ENCODE results near the gene ABI2.
"Not testable (repeated sequence)": the region's sequence is repeated elsewhere in the genome, so short reads cannot be mapped to it uniquely, and the experiment has no call there.

The ABI2 gene

GRCh38 chr2:203327901-203328759 lies at the start of gene ABI2:
TSS of gene ABI2 (plus strand) at chr2:203328394. CDS start at chr2:203328515, 121 bp downstream.
- peak; percentile 87 for DNase-seq

GRCh38 chr2:203279288-203279687 lies 48.9 kb upstream of the ABI2 start:
- DNase-seq, result no peak

GRCh38 chr2:203280428-203281064 lies 47.6 kb upstream of the ABI2 start:
- DNase-seq, result no peak

- DNase-seq, result no peak
Observed at GRCh38 chr2:203282101-203282500, 46.1 kb upstream of the ABI2 start.

GRCh38 chr2:203286532-203286931 lies 41.7 kb upstream of the ABI2 start:
- no peak for DNase-seq

GRCh38 chr2:203301667-203302066 lies 26.5 kb upstream of the ABI2 start:
- DNase-seq, result no peak

- not testable (repeated sequence) for DNase-seq
Observed at GRCh38 chr2:203302586-203302985, 25.6 kb upstream of the ABI2 start.

- no peak for DNase-seq
Observed at GRCh38 chr2:203310688-203311436, 17.3 kb upstream of the ABI2 start.

- DNase-seq, result no peak
Observed at GRCh38 chr2:203326356-203326755, 1.8 kb upstream of the ABI2 start.

GRCh38 chr2:203327582-203327900 lies 653 bp upstream of the ABI2 start:
- DNase-seq, result peak; percentile 59

GRCh38 chr2:203328760-203329540 lies 756 bp downstream of the ABI2 start:
- DNase-seq, result peak; percentile 53

GRCh38 chr2:203330434-203330833 lies 2.2 kb downstream of the ABI2 start:
- DNase-seq, result no peak

- no peak for DNase-seq
Observed at GRCh38 chr2:203338322-203338721, 10.1 kb downstream of the ABI2 start.

GRCh38 chr2:203340791-203341487 lies 12.7 kb downstream of the ABI2 start:
- no peak for DNase-seq

- DNase-seq, result no peak
Observed at GRCh38 chr2:203341741-203342310, 13.6 kb downstream of the ABI2 start.

- DNase-seq, result not testable (repeated sequence)
Observed at GRCh38 chr2:203342374-203342773, 14.2 kb downstream of the ABI2 start.

GRCh38 chr2:203344667-203345066 lies 16.5 kb downstream of the ABI2 start:
- DNase-seq, result no peak

- DNase-seq, result no peak
Observed at GRCh38 chr2:203346612-203347011, 18.4 kb downstream of the ABI2 start.

GRCh38 chr2:203347375-203347774 lies 19.2 kb downstream of the ABI2 start:
- DNase-seq, result no peak

- DNase-seq, result no peak
Observed at GRCh38 chr2:203352604-203353255, 24.5 kb downstream of the ABI2 start.

- no peak for DNase-seq
Observed at GRCh38 chr2:203354966-203355365, 26.8 kb downstream of the ABI2 start.

All from NCI-H1092 treated with DMSO at 0.1 percent for 48 hours (cell line).